Activated T-cell treated with anti-CD3 and anti-CD28 coated beads, Interleukin-2, amount 50 U/mL, for 72 hours (primary cell): ENCODE data around the gene PUM2. TPM values are rescaled to one million over a fixed set of nuclear protein-coding genes. Genes with fewer than 3 reads are reported as not detected.

ENCODE experiments used
- ATAC-seq, 2 donors: fragments of 150-1000 bp; cut with Tn5 transposase; replicated peaks in 1 of 2; 2 replicates each; pipeline ENCODE4 v1.10.0; 2021; ENCODE audit warnings: moderate library complexity in 2 of 2, mild to moderate bottlenecking in 1 of 2
- DNase-seq, 2 donors: peaks; one replicate each; pipeline ENCODE4 v3.0.0; 2021 to 2022; ENCODE audit warnings: mixed read lengths in 1 of 2
- H3K27ac Mint-ChIP-seq: one replicate; pipeline ENCODE4 v1.8.0; 2022; ENCODE audit warnings: mild to moderate bottlenecking, moderate library complexity, mixed read lengths
- H3K27me3 Mint-ChIP-seq: one replicate; pipeline ENCODE4 v1.8.0; 2022; ENCODE audit warnings: low read depth, mixed read lengths
- H3K36me3 Mint-ChIP-seq, 2 donors: one replicate each; pipeline ENCODE4 v1.8.0; 2022; ENCODE audit warnings: mixed read lengths in 2 of 2, mild to moderate bottlenecking in 1 of 2; ENCODE audit not compliant: insufficient read depth in 2 of 2
- H3K4me1 Mint-ChIP-seq: one replicate; pipeline ENCODE4 v1.8.0; 2022; ENCODE audit warnings: low read depth, mixed read lengths
- H3K4me3 Mint-ChIP-seq, 2 donors: one replicate each; pipeline ENCODE4 v1.8.0; 2022; ENCODE audit warnings: mild to moderate bottlenecking in 2 of 2, mixed read lengths in 2 of 2, moderate library complexity in 2 of 2
- H3K9me3 Mint-ChIP-seq, 2 donors: one replicate each; pipeline ENCODE4 v1.8.0; 2022; ENCODE audit warnings: mixed read lengths in 2 of 2
- total RNA-seq, 2 donors: library from RNA; stranded (reverse); gene quantifications; one replicate each; pipeline ENCODE4 v1.2.3, GENCODE V29; 2022

The PUM2 gene
- total RNA-seq, 2 donors from 2014 or later = 109 to 113 TPM

DNA sequence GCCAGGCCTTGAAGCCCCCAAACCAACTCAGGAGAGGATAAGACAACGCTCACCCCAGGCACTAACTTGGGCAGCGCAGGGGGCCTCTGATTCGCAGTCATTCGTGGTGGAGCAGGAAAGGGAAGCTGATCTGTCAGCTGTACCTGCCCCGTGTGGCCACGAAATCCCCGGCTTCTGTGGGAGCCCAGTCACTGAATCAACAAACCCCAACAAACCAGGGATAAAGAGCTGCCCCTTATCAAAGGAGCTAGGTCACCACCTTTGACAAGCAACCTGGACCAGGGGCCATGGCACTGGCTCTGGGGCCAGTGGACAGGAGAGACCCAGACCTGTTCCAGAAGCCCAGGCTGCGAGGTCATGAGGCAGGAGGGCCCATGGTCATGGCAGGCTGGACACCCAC is 140.2 kb downstream of the PUM2 start:
- no peaks in the 10 kb centered on the region for H3K4me1 Mint-ChIP-seq

DNA sequence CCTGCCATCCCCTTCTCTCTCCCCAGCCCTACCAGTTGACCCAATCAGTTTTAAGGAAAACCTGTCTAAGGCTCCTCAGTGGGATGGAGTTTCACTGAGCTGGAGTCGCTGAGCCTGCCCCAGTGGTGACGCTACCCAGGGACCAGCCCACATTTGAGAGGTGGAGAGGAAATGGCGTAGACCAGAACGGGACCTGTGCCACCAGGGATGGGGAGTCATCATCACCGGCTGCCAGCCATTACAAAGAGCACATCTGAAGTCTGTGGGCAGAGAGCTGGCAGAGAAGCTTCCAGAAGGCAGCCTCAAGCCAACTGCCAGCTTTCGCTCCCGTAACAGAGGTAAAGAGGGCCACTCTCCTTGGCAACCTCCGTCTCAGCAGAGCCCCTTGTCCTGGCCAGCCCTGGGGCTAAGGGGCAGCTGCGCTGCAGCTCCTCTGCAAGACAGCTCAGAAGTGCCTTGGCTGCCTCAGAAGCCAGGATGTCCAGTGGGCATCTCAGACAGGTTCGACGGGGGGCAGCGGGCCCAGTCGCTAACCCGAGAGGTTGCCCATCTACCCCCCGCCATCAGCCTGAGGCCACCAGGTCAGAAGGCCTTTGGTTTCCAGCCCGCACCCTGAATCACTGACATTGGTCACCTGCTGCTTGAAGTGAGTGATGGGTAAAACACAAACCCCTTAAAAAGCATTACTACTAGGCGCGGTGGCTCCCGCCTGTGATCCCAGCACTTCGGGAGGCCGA is 141.1 kb downstream of the PUM2 start:
- Mint-ChIP-seq H3K36me3 (no peaks in the 10 kb centered on the region), H3K27me3 (no peaks in the 10 kb centered on the region), H3K4me3 (no peak overlapping the region), H3K27ac (no peak overlapping the region), H3K4me1 (no peaks in the 10 kb centered on the region), H3K9me3 (no peaks in the 10 kb centered on the region)
- DNase-seq = no peak
- ATAC-seq = no peak

More for the DNA sequence above, 140.2 kb downstream of the PUM2 start:
- no peak overlapping the region for H3K4me3 Mint-ChIP-seq
- H3K27ac Mint-ChIP-seq = no peak overlapping the region
- no peaks in the 10 kb centered on the region for H3K27me3 Mint-ChIP-seq
- ATAC-seq = no peak
- no peaks in the 10 kb centered on the region for H3K36me3 Mint-ChIP-seq
- DNase-seq = no peak
- no peaks in the 10 kb centered on the region for H3K9me3 Mint-ChIP-seq

DNA sequence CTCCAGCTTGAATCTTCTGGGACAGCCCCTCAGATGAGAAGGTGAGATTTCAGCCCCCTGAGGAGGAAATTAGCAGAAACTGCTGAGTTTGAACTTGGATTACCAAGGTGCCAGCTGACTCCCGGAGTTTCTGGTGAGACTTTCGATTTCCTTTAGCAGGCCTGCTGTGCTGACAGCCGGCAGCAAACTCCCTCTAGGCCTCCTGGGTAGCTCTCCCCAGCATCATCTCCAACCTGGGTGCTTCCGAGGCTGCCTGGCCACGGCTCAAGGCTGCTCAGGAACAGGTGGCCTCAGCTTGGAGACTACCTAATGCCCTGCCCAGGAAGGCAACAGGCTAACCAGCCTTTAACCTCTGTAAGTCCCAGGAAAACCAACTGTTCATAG is 142.2 kb downstream of the PUM2 start:
- Mint-ChIP-seq H3K27ac (no peak overlapping the region), H3K9me3 (no peaks in the 10 kb centered on the region), H3K4me1 (no peaks in the 10 kb centered on the region), H3K4me3 (no peak overlapping the region), H3K36me3 (no peaks in the 10 kb centered on the region), H3K27me3 (no peaks in the 10 kb centered on the region)
- ATAC-seq = no peak
- DNase-seq = no peak

DNA sequence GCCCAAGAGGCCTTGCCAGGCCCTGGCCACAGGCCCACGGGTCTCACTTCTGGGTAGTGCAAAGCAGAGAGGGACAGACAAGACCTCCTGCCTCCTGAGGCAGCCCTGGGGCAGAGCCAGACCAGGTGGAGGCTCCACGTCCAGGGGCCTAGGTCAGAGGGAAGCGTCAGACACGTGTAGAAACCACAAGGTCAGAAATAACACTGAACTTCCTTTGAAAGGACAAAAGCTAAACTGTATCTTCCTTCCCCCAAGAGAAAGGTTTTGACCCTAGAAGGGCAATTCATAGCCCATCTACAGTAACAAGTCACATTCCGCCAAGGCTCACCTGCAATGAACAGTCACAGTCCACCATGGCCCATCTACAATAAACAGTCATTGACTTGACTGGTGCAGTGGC is 143.6 kb downstream of the PUM2 start:
- no peaks in the 10 kb centered on the region for H3K27me3 Mint-ChIP-seq
- no peaks in the 10 kb centered on the region for H3K4me1 Mint-ChIP-seq
- no peak overlapping the region for H3K4me3 Mint-ChIP-seq
- no peaks in the 10 kb centered on the region for H3K9me3 Mint-ChIP-seq
- DNase-seq (no peak), ATAC-seq (no peak)
- H3K27ac Mint-ChIP-seq = no peak overlapping the region
- H3K36me3 Mint-ChIP-seq = no peaks in the 10 kb centered on the region

DNA sequence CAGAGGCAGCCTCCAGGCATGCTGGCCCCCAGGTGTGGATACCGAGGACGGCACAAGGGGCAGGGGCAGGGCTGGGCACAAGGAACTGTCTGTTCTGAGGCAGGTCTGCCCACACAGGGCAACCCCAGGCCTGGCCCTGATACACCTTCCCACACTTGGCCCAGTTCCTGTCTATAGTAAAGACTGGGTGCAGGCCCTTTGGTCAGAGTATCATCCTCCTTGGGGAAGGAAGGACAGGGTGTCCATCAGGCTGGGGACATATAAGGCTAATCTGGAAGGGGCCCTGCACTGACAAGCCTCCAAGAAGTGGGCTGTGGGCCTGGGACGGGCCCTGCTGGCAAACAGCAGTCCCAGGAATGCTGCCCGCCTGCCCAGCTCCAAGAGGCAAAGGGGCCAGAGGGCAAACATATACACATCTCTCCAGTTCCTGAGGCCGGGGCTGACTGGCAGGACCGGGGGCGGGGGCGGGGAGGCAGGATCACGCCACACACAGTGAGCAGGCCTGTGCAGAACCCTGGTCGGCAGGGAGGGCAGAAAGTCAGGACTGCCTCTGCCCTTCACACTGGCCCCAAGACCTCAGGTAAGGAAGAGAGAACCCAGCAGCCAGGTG is 144.6 kb downstream of the PUM2 start:
- Mint-ChIP-seq H3K27me3 (no peaks in the 10 kb centered on the region), H3K4me1 (no peaks in the 10 kb centered on the region), H3K27ac (no peak overlapping the region), H3K9me3 (no peaks in the 10 kb centered on the region), H3K36me3 (no peaks in the 10 kb centered on the region), H3K4me3 (no peak overlapping the region)
- DNase-seq = no peak
- ATAC-seq = no peak

DNA sequence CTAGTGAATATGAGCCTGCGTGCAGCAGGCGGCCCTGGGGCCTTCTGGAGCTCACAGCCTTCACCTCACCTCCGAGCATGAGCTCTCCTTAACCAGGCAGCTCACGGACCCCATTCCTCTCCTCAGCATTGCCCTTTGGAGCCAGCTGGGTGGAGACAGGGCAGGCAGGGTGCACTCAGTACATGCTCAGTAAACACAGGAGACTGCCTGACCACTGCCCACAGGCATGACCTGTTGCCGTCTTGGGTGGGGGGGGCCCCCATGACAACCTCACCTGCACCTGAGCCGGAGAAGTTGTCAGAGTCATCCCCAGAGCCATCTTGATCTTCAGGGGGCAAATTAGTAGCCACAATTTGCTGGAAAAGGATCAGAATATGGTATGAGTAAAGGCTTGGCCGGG is 145.6 kb downstream of the PUM2 start:
- no peak for ATAC-seq

DNA sequence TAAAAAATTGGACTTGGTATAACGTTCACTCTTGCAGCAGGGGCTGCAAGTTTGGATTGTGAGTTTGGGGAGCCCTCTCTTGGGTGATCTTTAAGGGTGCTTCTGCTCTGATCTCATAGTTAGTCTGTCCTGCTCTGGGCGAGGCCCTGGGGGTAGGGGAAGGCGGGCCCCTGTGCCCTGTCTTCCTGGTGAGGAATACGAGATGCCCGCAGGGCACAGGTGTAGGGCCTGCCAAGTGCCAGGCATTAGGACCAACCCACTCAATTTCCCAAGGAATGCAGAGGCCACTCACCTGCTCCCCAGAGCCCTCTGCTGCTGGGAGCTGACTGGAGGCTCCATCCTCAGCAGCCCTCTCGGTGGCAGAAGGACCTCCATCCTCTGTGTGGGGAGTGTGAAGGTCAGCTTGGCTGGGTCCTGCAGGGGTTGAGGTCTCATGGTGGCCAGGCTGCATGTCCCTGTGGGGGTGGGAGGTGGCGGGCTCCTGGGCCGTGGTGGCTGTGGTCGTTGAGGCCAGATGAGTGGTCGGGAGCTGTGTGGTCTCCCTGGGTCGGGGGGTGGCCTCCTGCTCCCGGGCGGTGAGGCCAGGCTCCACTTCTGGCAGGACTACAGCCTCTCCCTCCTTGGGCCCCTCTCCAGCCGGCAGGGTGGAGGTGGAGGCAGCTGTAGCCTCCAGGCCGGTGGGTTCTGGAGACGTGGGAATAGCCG is 147.0 kb downstream of the PUM2 start:
- Mint-ChIP-seq H3K36me3 (no peaks in the 10 kb centered on the region), H3K9me3 (no peaks in the 10 kb centered on the region), H3K4me1 (no peaks in the 10 kb centered on the region), H3K27ac (no peak overlapping the region), H3K4me3 (no peak overlapping the region), H3K27me3 (peaks cover 9% of the 10 kb centered on the region)
- DNase-seq (no peak), ATAC-seq (no peak)

More for the DNA sequence above, 145.6 kb downstream of the PUM2 start:
- Mint-ChIP-seq H3K4me1 (no peaks in the 10 kb centered on the region), H3K4me3 (no peak overlapping the region), H3K36me3 (no peaks in the 10 kb centered on the region), H3K27ac (no peak overlapping the region), H3K27me3 (no peaks in the 10 kb centered on the region), H3K9me3 (no peaks in the 10 kb centered on the region)
- DNase-seq = no peak

DNA sequence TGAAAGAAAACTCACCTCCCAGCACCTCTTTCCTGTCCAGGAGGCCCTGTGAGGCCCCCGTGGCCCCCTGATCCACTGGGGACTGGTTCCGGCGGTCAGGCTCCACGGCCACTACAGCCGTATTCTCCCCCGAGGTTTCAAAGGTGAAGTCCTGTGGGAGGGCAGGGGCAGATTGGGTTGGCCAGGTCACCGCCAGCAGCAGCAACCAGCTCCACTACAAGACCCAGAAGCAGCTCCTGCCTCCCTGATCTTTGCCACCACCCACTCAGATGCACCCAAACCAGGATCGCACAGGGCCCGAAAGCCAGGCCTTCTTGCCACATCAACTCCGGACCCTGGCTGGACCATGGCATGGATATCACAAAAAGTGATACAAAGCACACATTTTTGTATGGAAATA is 147.6 kb downstream of the PUM2 start:
- no peak overlapping the region for H3K4me3 Mint-ChIP-seq
- DNase-seq (no peak), ATAC-seq (no peak)
- no peak overlapping the region for H3K27ac Mint-ChIP-seq
- H3K36me3 Mint-ChIP-seq = no peaks in the 10 kb centered on the region
- no peaks in the 10 kb centered on the region for H3K9me3 Mint-ChIP-seq
- no peaks in the 10 kb centered on the region for H3K4me1 Mint-ChIP-seq
- peaks cover 9% of the 10 kb centered on the region for H3K27me3 Mint-ChIP-seq

DNA sequence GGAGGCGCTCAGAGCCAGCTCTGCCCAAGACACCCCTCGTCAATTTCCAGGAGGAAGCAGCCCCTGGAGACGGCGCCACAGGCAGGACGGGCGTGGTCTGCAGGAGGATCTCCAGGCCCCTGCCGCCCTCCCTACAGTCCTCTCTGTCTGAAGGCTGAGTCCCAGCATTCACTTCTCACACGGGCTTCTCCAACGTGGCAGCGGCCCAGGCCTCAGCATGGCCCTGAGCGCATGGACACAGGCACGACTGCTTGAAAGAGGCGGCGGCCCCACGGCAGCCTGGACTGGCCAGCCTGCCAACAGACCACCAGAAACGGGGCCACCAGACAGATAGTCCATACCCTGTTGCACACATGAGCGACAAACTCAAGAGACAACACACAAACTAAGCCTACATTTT is 149.0 kb downstream of the PUM2 start:
- Mint-ChIP-seq H3K9me3 (no peaks in the 10 kb centered on the region), H3K36me3 (no peaks in the 10 kb centered on the region), H3K4me1 (no peaks in the 10 kb centered on the region), H3K4me3 (no peak overlapping the region), H3K27ac (no peak overlapping the region), H3K27me3 (peaks cover 9% of the 10 kb centered on the region)
- ATAC-seq (no peak), DNase-seq (no peak)

DNA sequence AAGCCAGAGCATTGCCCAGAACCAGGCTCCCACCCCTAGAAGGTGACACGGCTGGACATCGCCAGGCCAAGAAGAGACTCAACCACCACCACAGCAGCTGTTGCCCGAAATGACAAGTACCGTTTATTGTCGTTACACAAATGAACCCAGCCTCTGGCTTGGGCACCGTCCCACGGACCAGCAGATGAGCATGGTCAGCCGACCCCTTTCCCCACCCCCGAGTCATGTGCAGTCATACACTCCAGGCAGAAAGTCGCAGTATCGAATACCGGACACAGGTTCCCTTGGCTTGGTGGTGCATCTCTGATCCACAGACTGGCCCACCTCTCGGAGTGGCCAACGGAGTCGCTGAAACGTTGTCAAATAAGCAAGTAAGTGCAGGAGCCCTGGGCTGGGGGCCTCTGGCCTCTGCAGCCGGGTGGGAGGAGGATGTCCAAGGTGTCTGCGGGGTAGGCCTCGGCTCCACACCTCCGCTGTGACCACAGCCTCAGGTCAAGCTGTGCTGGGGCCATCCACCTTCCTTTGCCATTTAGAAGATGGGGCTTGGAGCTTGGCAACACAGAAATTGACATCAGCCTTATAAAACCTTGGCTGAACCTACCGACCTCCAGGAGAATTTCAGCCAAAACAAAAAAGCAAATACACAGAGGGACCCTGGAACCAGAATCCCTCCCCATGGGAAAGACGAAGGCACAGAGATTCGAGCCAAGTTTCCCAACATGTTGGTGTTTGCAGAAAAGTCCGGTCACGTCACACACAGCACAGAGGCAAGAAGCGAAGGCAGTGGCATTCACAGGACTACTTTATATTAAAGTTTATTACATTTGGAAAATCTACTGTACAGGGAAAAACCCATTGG is 149.7 kb downstream of the PUM2 start:
- DNase-seq (no peak), ATAC-seq (no peak)
- no peaks in the 10 kb centered on the region for H3K9me3 Mint-ChIP-seq
- H3K27me3 Mint-ChIP-seq = peaks cover 13% of the 10 kb centered on the region
- H3K4me1 Mint-ChIP-seq = no peaks in the 10 kb centered on the region
- H3K36me3 Mint-ChIP-seq = no peaks in the 10 kb centered on the region
- H3K27ac Mint-ChIP-seq = no peak overlapping the region
- no peak overlapping the region for H3K4me3 Mint-ChIP-seq

DNA sequence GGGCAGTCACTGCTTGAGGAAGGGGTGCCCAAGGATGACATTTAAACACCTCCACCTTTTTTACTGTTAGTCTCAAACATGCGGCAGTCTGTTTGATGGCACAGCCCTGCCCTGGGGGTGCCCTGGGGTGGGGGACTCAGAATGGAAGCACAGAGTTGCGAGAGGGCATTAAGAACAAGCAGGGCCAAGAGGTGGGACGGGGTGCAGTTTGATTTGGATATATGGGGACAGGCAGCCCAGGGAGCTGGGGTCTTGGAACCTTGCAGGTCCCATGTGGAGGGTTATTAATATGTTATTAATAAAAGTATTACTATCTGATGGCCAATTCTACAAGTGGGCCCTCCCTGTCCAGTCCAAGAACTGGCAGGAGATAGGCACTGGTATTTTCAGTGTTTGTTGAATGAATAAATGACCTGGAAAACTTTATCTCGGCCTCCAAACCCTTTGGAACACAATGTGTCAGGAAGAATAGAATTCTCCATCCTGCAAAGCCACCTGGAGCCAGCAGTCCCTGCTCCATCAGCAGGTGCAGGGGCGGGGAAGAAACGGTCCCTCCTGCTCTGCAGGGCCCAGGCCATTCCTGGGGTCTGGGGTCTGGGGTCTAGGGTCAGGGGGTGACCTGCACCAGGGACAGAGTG is 150.9 kb downstream of the PUM2 start:
- Mint-ChIP-seq H3K27ac (no peak overlapping the region), H3K36me3 (no peaks in the 10 kb centered on the region), H3K4me3 (no peak overlapping the region), H3K27me3 (peaks cover 13% of the 10 kb centered on the region), H3K4me1 (no peaks in the 10 kb centered on the region), H3K9me3 (no peaks in the 10 kb centered on the region)
- ATAC-seq = no peak
- no peak for DNase-seq

DNA sequence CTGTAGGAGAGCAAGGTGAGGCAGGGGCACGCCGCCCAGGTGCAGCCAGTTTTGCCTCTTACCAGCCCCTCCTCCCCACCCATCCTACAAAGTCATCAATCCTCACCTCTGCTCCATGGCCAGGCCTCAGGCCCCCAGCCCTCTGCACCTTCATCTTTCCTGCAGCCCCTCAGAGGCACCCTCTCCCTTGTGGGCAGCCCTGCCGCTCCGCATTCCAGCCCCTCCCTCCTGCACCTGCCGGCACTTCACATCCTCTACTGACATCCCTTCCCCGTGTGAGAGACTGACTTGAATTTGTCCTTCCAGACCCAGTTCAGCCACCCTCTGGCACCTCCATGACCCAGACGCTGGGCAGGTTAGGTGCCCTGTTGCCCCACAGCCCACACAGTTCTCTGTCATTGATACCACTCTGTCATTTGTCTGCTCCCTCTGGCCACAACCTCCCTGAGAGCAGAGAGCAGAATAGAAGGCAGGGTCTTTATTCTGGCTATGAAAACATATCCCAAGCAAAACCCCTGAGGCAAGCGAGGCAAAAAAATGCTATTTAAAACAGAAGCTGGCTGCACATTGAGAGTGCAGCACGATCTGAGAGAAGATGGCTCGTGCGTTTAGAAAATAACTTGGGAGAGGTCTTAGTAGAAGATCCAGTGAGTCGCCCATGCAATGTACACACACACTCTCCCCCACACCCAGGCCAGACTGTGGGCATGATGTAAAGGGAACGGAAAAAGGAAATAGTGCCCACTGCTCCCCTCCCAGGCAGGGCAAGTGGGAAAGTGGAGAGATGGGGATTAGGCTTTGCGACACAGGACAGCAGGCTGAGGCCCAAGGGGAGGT is 151.6 kb downstream of the PUM2 start:
- no peaks in the 10 kb centered on the region for H3K4me1 Mint-ChIP-seq
- peaks cover 13% of the 10 kb centered on the region for H3K27me3 Mint-ChIP-seq
- no peak overlapping the region for H3K4me3 Mint-ChIP-seq
- no peak for ATAC-seq
- no peaks in the 10 kb centered on the region for H3K9me3 Mint-ChIP-seq
- DNase-seq = no peak
- H3K27ac Mint-ChIP-seq = no peak overlapping the region
- H3K36me3 Mint-ChIP-seq = no peaks in the 10 kb centered on the region
